ENCODE measurements around the gene SOX21. TPM values are rescaled to one million over a fixed set of nuclear protein-coding genes. Genes with fewer than 3 reads are reported as not detected.

SOX21 gene
- total RNA-seq, 2 experiments from 2014 or later = not detected

GRCh38 chr13:94664889-94665288 lies 47.5 kb downstream of the SOX21 start:
- H3K27ac Mint-ChIP-seq = no peak overlapping the region
- no peak for DNase-seq
- H3K9me3 Mint-ChIP-seq = peaks cover 12% of the 10 kb centered on the region
- ChIA-PET POLR2A (no interaction called here), CTCF (interaction anchor here (1.0 kb wide), 1 partner anchor 10 kb away, joined by 3 read pairs; no protein-coding TSS in a partner anchor)
- no peak overlapping the region for H3K4me3 Mint-ChIP-seq
- peaks cover 11% of the 10 kb centered on the region for H3K36me3 Mint-ChIP-seq
- H3K4me1 Mint-ChIP-seq (ENCODE audit: low read depth) = peaks cover 30% of the 10 kb centered on the region
- H3K27me3 Mint-ChIP-seq = peaks cover 26% of the 10 kb centered on the region
- intact Hi-C loops (cut with micrococcal nuclease) = loop anchor here (5.0 kb wide), 3 partner anchors 387 to 812 kb away; no protein-coding TSS in a partner anchor

DNA sequence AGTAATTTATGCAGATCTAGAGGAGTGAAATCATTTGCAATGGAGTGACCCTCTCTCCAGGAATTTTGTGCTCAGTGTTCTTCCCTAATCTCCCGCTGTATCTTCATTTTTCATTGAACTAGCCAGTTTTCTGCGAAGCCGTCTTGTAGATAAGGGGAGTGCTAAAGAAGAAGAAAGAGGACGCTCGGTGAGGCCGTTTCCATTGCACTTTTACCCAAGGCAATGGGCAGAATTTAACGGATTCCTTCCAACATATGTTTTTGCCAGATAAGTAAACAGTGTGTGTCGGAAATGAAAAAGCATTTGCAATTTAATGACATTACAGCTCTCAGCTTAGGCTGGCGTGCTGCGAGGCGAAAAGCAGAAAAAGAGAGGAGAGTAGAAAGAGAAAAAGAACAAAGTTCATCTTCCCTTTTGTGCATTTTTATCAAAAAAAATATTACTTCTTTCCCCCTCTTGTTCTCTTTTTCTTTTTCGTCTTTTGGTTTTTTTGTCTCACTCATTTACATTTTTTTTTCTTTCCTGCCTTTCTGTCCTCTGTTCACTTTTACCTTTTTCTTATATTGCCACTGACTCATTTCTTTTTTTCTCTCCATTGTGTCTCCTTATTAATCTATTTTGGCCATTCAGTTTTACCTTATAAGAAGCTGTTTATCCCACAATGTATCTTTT lies 49.9 kb downstream of the SOX21 start:
- Mint-ChIP-seq H3K9me3 (no peaks in the 10 kb centered on the region), H3K36me3 (peaks cover 1% of the 10 kb centered on the region), H3K27ac (no peak overlapping the region), H3K27me3 (peaks cover 26% of the 10 kb centered on the region), H3K4me3 (no peak overlapping the region), H3K4me1 (ENCODE audit: low read depth) (peaks cover 17% of the 10 kb centered on the region)
- ChIA-PET CTCF (interaction anchor here (1.0 to 3.0 kb wide), 4 partner anchors 9 to 742 kb away, joined by 3 to 15 read pairs (median 5); no protein-coding TSS in a partner anchor), POLR2A (no interaction called here)
- no peak for DNase-seq
- intact Hi-C loops (cut with micrococcal nuclease) = no loop called here

DNA sequence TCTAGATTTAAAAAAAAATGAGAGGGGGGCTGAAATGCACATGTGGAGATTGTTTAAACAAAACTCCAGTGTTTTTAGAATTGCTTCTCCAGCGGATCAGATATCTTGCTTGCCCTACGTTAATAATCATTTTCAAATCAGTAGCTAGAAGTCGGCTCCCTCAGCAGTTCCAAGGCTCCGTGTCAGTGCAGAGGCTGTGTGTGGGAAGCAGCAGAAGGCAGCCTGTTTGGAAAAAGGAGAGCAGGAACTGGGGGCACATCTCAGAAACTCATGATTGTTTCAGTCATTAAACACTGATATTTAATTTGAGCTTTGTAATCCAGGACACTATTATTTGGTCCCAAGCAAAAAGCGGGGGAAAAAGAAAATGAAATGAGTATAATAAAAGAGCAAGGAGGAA lies 50.9 kb downstream of the SOX21 start:
- H3K4me3 Mint-ChIP-seq = no peak overlapping the region
- no peaks in the 10 kb centered on the region for H3K36me3 Mint-ChIP-seq
- no peaks in the 10 kb centered on the region for H3K9me3 Mint-ChIP-seq
- DNase-seq = no peak
- POLR2A ChIA-PET = interaction anchor here (0.7 kb wide), 1 partner anchor 99 kb away, joined by 3 read pairs; no protein-coding TSS in a partner anchor
- CTCF ChIA-PET = interaction anchor here (1.6 to 3.0 kb wide), 3 partner anchors 10 to 743 kb away, joined by 4 to 15 read pairs (median 6); no protein-coding TSS in a partner anchor
- peaks cover 17% of the 10 kb centered on the region for H3K4me1 Mint-ChIP-seq (ENCODE audit: low read depth)
- H3K27ac Mint-ChIP-seq = no peak overlapping the region
- intact Hi-C loops (cut with micrococcal nuclease) = loop anchor here (2.0 kb wide), 1 partner anchor 47 kb away; no protein-coding TSS in a partner anchor
- H3K27me3 Mint-ChIP-seq = peaks cover 26% of the 10 kb centered on the region

DNA sequence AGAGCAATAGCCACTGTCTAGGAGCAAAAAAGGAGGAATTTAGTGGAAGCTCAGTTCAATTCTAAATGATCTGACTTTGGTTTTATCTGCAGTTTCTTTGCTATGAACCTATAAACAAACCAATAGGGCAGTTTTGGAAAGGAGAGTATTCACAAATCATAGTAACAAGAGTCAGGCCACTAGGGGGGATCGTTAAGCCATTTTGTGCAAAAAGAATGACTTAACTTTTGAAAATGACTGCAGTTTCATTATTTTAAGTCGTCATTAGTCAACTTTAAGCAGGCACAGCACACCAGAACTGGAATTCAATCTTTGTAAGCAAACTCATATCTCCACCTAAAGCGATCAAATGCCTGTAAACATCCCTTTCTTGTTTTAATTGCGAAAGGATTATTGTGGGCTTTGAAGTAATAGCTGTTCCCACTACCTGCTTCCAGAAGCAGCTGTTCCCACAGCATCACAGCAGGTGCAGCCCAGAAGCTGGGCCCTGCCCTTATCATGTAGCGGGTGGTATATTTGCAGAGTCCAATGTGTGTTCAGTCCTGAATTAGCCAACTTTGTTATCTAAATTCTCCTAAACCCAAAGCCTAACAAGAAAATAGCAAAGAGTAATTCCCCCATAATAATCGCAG lies 51.5 kb downstream of the SOX21 start:
- H3K27me3 Mint-ChIP-seq = peaks cover 23% of the 10 kb centered on the region
- no peaks in the 10 kb centered on the region for H3K9me3 Mint-ChIP-seq
- ChIA-PET POLR2A (no interaction called here), CTCF (interaction anchor here (1.3 to 3.0 kb wide), 4 partner anchors 11 to 743 kb away, joined by 4 to 15 read pairs (median 6); no protein-coding TSS in a partner anchor)
- no peak overlapping the region for H3K4me3 Mint-ChIP-seq
- no peak for DNase-seq
- H3K27ac Mint-ChIP-seq = no peak overlapping the region
- peaks cover 23% of the 10 kb centered on the region for H3K4me1 Mint-ChIP-seq (ENCODE audit: low read depth)
- H3K36me3 Mint-ChIP-seq = no peaks in the 10 kb centered on the region
- intact Hi-C loops (cut with micrococcal nuclease) = loop anchor here (2.0 kb wide), 1 partner anchor 48 kb away; no protein-coding TSS in a partner anchor

Other genes starting within 250 kb of the SOX21 start
- gene DCT, start 232.9 kb downstream of the SOX21 start, total RNA-seq = under 1 TPM in 1 of 2 experiments, not detected in 1; 0.24 TPM
- 10 to 100 TPM; 19.0 to 19.6 TPM for gene TGDS, start 116.4 kb downstream of the SOX21 start, total RNA-seq
- gene GPR180, start 110.7 kb downstream of the SOX21 start, total RNA-seq = 1 to 10 TPM; 9.1 to 9.7 TPM

Data from activated CD4-positive, alpha-beta memory T cell treated with anti-CD3 and anti-CD28 coated beads for 36 hours (primary cell).